ENCODE measurements around the gene SLC22A2.

SLC22A2 gene

DNA sequence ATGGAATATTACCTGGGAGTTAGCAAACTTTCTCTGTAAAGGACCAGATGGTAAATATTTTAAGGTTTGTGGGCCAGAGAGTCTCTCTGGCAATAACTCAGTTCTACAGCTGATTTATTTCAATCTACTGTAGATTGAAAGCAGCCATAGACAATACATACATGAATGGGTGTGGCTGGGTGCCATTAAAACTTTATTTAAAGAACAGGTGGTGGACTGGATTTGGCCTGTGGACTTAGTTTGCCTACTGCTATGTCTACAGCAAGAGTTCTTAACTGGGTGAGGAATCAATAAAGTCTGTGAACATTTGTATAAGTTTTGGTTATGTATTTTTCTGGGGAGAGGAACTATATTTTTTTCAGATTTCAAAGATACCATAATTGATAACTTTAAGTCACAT lies 55.1 kb downstream of the SLC22A2 start:
- DNase-seq: no peak

DNA sequence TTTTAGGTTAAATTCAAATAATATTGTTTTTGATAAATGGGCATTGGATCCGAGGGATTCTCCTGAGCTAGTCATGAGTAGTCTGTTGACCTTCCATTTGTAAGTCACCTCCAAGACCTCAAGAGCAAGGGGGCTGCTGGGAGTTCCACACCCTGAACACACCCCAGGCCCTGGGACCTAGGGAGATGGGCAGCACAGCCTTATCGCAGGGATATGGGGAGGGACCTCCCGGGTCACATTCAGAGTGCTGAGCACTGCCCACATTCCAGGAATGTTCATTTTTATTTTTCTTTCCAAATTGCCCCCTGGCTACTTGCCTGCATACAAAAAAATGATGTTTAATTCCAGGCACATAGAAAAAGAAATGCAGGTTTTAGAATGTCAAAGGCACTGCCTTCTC lies 55.5 kb downstream of the SLC22A2 start:
- no peak for DNase-seq

GRCh38 chr6:160202411-160202810 lies 56.2 kb downstream of the SLC22A2 start:
- no peak for DNase-seq

DNA sequence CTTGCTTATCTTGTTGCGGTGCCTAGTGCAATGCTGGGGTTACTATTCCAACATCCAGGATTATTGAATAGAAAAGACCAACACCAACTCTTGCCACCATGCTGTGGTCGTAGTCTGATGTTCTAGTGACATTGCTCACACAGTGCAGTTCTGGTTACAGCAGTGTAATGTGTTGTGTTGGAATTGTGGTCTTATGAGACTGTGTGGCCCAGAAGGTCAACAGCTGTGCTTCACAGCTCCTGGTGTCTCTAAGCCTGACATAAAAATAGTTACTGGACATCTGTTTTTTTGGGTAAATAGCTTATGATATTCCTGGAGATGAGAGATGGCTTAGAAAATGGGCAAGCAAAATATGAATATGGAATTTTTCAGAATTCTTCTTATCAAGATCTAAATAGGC lies 57.6 kb downstream of the SLC22A2 start:
- DNase-seq: no peak

DNA sequence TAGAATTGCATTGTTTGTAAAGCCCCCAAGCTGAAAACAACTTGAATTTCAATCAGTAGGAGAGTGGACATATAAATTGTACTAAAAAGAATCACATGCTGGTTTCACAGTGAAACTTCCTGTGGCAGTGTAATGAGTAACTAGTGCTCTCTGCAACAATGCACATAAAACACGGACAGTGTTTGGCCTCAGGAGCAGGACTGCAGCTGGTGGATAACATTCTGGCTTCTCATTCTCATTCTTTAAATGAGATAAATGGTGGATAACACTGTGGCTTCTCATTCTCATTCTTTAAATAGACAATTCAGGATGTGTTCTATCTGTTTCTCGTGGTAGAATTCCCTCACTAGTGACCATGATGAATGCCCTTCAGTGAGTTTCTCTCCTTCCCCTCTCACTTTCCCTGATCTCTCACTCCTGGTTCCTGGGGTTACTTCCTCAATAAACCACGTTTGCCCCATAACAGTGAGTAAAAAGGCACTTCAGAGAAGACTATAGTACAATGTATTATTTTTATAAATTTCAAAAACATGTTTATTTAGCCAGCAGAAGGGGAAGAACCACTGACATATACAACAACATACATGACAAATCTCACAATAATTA lies 59.9 kb downstream of the SLC22A2 start:
- no peak for DNase-seq

- DNase-seq: no peak
Measured at GRCh38 chr6:160197662-160198061, 61.0 kb downstream of the SLC22A2 start.

- DNase-seq: no peak
Measured at GRCh38 chr6:160194808-160195207, 63.8 kb downstream of the SLC22A2 start.

DNA sequence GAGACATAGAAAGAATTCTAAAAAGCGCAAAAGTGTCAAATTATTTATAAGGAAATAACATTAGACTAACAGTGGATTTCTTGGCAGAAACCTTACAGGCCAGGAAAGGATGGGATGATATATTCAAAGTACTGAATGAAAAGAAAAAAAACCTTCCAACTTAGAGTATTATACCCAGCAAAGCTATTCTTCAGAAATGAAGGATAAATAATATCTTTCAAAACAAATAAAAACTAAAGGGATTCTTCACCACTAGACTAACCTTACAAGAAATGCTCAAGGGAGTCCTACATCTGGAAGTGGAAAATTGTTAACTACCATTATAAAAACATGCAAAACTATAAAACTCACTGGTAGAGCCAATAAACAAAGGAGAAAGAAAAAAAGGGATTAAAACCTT lies 65.8 kb downstream of the SLC22A2 start:
- DNase-seq: no peak

- no peak for DNase-seq
Measured at GRCh38 chr6:160190973-160191372, 67.6 kb downstream of the SLC22A2 start.

GRCh38 chr6:160190081-160190480 lies 68.5 kb downstream of the SLC22A2 start:
- no peak for DNase-seq

DNA sequence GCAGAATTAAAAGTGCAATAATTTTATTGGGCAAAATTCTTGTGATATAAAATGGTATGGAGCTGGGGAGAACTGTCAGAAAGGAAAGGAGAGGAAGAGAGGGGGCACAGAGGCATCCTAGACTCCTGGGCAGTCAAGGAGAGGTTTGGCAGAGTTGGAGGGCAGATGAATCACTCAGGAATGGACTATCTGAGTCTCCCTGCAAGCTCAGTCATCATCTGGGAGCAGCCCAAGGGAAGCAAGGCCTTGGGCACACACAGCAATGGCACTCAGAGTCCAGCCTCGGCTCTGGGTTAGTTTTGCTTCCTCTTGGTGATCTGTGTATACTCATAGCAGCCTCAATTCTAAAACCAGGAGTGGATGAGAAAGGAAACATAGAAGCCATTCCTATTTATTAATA lies 69.8 kb downstream of the SLC22A2 start:
- DNase-seq: no peak

- DNase-seq: no peak
Measured at GRCh38 chr6:160180706-160181105, 77.9 kb downstream of the SLC22A2 start.

GRCh38 chr6:160178271-160178670 lies 80.3 kb downstream of the SLC22A2 start:
- DNase-seq: no peak

- no peak for DNase-seq
Measured at GRCh38 chr6:160177220-160177619, 81.4 kb downstream of the SLC22A2 start.

- DNase-seq: no peak
Measured at GRCh38 chr6:160174681-160175080, 83.9 kb downstream of the SLC22A2 start.

- DNase-seq: no peak
Measured at GRCh38 chr6:160173806-160174527, 84.7 kb downstream of the SLC22A2 start.

- no peak for DNase-seq
Measured at GRCh38 chr6:160172704-160173103, 85.9 kb downstream of the SLC22A2 start.

GRCh38 chr6:160170018-160170680 lies 88.5 kb downstream of the SLC22A2 start:
- DNase-seq: no peak

DNA sequence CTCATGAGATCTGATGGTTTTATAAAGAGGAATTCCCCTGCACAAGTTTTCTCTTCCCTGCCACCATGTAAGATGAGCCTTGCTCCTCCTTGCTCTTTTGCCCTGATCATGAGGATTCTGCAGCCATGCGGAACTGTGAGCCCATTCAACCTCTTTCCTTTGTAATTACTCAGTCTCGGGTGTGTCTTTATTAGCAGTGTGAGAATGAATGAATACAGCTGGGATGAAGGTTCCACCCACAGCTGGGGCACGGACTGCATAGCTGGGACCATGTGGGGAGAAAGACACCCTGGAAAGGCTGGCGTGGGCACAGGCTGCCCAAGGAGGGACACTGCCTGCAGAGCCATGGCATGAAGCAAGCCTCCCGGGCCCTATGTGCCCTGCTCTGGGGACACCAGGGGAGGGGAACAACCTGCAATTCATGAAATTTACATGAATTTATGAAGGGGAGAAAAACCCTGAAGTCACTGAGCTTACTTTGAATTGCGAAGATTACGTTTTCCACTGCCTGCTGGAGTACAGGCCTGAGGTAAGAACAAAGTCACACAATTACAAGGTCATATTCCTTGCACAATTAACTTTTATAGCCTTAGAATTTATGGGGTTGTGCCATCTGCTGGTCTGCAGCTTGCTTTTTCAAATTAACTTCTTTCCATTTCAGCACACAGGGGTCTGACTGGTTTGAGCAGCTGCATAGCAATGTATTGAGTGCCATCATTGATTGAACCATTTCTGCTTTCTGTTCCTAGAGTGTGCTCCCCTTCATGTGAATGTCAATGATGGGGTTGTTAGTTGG lies 90.8 kb downstream of the SLC22A2 start:
- no peak for DNase-seq

Data from NCI-H2107 (cell line).